ENCODE measurements around the gene SELENOV. TPM values are rescaled to one million over a fixed set of nuclear protein-coding genes. Genes with fewer than 3 reads are reported as not detected.

SELENOV gene
- total RNA-seq, 1 donor from 2014 or later, result 0.78 TPM

GRCh38 chr19:39543477-39543857 is 28.5 kb downstream of the SELENOV start:
- H3K4me1 Mint-ChIP-seq, result peaks cover 14% of the 10 kb centered on the region
- H3K36me3 Mint-ChIP-seq, result no peaks in the 10 kb centered on the region
- H3K27ac Mint-ChIP-seq, result no peak overlapping the region
- no peaks in the 10 kb centered on the region for H3K9me3 Mint-ChIP-seq
- no peak for TF ChIP-seq CTCF (IDR thresholded peaks at IDR 0.05; ENCODE audit: unreplicated experiment)
- peaks cover 12% of the 10 kb centered on the region for H3K27me3 Mint-ChIP-seq (ENCODE audit: low read depth)
- no peak overlapping the region for H3K4me3 Mint-ChIP-seq
- DNase-seq (ENCODE audit: low spot score in 2 of 2, unreplicated experiment in 2 of 2), result peak in 1 of 2 experiments; percentile 11

GRCh38 chr19:39544226-39544903 is 29.4 kb downstream of the SELENOV start:
- no peak overlapping the region for H3K4me3 Mint-ChIP-seq
- no peak overlapping the region for H3K27ac Mint-ChIP-seq
- TF ChIP-seq CTCF (IDR thresholded peaks at IDR 0.05; ENCODE audit: unreplicated experiment), result no peak
- no peaks in the 10 kb centered on the region for H3K9me3 Mint-ChIP-seq
- peaks cover 9% of the 10 kb centered on the region for H3K4me1 Mint-ChIP-seq
- H3K27me3 Mint-ChIP-seq (ENCODE audit: low read depth), result peaks cover 12% of the 10 kb centered on the region
- DNase-seq (ENCODE audit: low spot score in 2 of 2, unreplicated experiment in 2 of 2), result no peak
- H3K36me3 Mint-ChIP-seq, result no peaks in the 10 kb centered on the region

GRCh38 chr19:39544911-39545310 is 30.0 kb downstream of the SELENOV start:
- no peak overlapping the region for H3K4me3 Mint-ChIP-seq
- H3K4me1 Mint-ChIP-seq, result peaks cover 9% of the 10 kb centered on the region
- H3K27me3 Mint-ChIP-seq (ENCODE audit: low read depth), result peaks cover 12% of the 10 kb centered on the region
- H3K27ac Mint-ChIP-seq, result no peak overlapping the region
- no peak for TF ChIP-seq CTCF (IDR thresholded peaks at IDR 0.05; ENCODE audit: unreplicated experiment)
- no peaks in the 10 kb centered on the region for H3K36me3 Mint-ChIP-seq
- no peak for DNase-seq (ENCODE audit: low spot score in 2 of 2, unreplicated experiment in 2 of 2)
- H3K9me3 Mint-ChIP-seq, result no peaks in the 10 kb centered on the region

- peaks cover 12% of the 10 kb centered on the region for H3K27me3 Mint-ChIP-seq (ENCODE audit: low read depth)
- H3K4me3 Mint-ChIP-seq, result no peak overlapping the region
- no peak overlapping the region for H3K27ac Mint-ChIP-seq
- no peaks in the 10 kb centered on the region for H3K36me3 Mint-ChIP-seq
- H3K4me1 Mint-ChIP-seq, result peaks cover 2% of the 10 kb centered on the region
- no peak for DNase-seq (ENCODE audit: low spot score in 2 of 2, unreplicated experiment in 2 of 2)
- no peaks in the 10 kb centered on the region for H3K9me3 Mint-ChIP-seq
- TF ChIP-seq CTCF (IDR thresholded peaks at IDR 0.05; ENCODE audit: unreplicated experiment), result no peak
Measured at GRCh38 chr19:39546599-39546998, 31.7 kb downstream of the SELENOV start.

- H3K9me3 Mint-ChIP-seq, result no peaks in the 10 kb centered on the region
- H3K4me1 Mint-ChIP-seq, result no peaks in the 10 kb centered on the region
- no peak for DNase-seq (ENCODE audit: low spot score in 2 of 2, unreplicated experiment in 2 of 2)
- H3K4me3 Mint-ChIP-seq, result no peak overlapping the region
- H3K36me3 Mint-ChIP-seq, result no peaks in the 10 kb centered on the region
- TF ChIP-seq CTCF (IDR thresholded peaks at IDR 0.05; ENCODE audit: unreplicated experiment), result no peak
- peaks cover 36% of the 10 kb centered on the region for H3K27me3 Mint-ChIP-seq (ENCODE audit: low read depth)
- H3K27ac Mint-ChIP-seq, result no peak overlapping the region
Measured at GRCh38 chr19:39550197-39550596, 35.3 kb downstream of the SELENOV start.

Data from mesothelial cell of epicardium (in vitro differentiated cells).